HEK293T (cell line): ENCODE data around the gene SLK.

Source experiments
- CTCF ChIA-PET: fragments of 350-600 bp; formaldehyde crosslinking; extraction: SDS; loops from one replicate; lab custom pipeline; 2021; ENCODE audit warnings: antibody characterized with exemption, inconsistent platforms; lab: Yijun Ruan, JAX
- POLR2A ChIA-PET: fragments of 350-600 bp; formaldehyde crosslinking; extraction: SDS; loops from one replicate; lab custom pipeline; 2020; ENCODE audit warnings: antibody characterized with exemption, inconsistent platforms; lab: Yijun Ruan, JAX
- DNase-seq: peaks from one replicate; pipeline ENCODE4 v3.0.0; 2012; ENCODE audit warnings: mixed read lengths; ENCODE audit errors: extremely low spot score
- ARNT ChIP-seq: fragments of 450-650 bp; IDR thresholded peaks from 2 replicates; pipeline ENCODE4 v1.6.1; 2017; ENCODE audit warnings: mild to moderate bottlenecking
- BHLHE40 ChIP-seq: fragments of 450-650 bp; IDR thresholded peaks from 2 replicates; pipeline ENCODE4 v1.6.1; 2016; ENCODE audit warnings: mild to moderate bottlenecking, moderate library complexity, borderline replicate concordance
- CTBP1 ChIP-seq: fragments of 450-650 bp; IDR thresholded peaks from 2 replicates; pipeline ENCODE4 v1.6.1; 2016; ENCODE audit warnings: borderline replicate concordance
- ELF4 ChIP-seq: fragments of 450-650 bp; IDR thresholded peaks from 2 replicates; pipeline ENCODE4 v1.6.1; 2017; ENCODE audit warnings: antibody characterized with exemption
- FOXA1 ChIP-seq: fragments of 450-650 bp; IDR thresholded peaks from 2 replicates; pipeline ENCODE4 v1.6.1; 2016; ENCODE audit warnings: mild to moderate bottlenecking
- FOXK2 ChIP-seq: fragments of 450-650 bp; IDR thresholded peaks from 2 replicates; pipeline ENCODE4 v1.6.1; 2016; ENCODE audit warnings: mild to moderate bottlenecking
- FOXM1 ChIP-seq: fragments of 450-650 bp; IDR thresholded peaks from 2 replicates; pipeline ENCODE4 v1.6.1; 2017; ENCODE audit warnings: mild to moderate bottlenecking, borderline replicate concordance
- HDGF ChIP-seq: fragments of 450-650 bp; IDR thresholded peaks from 2 replicates; pipeline ENCODE4 v1.6.1; 2017; ENCODE audit warnings: antibody characterized with exemption, borderline replicate concordance
- L3MBTL2 ChIP-seq: fragments of 450-650 bp; conservative IDR thresholded peaks from 2 replicates; pipeline ENCODE4 v1.6.1; 2016; ENCODE audit warnings: mild to moderate bottlenecking
- LEF1 ChIP-seq: fragments of 450-650 bp; IDR thresholded peaks from 2 replicates; pipeline ENCODE4 v1.6.1; 2017; ENCODE audit warnings: mild to moderate bottlenecking, borderline replicate concordance
- NFRKB ChIP-seq: fragments of 450-650 bp; IDR thresholded peaks from 2 replicates; pipeline ENCODE4 v1.6.1; 2016; ENCODE audit warnings: mild to moderate bottlenecking, moderate library complexity
- SP1 ChIP-seq: fragments of 450-650 bp; IDR thresholded peaks from 2 replicates; pipeline ENCODE4 v1.6.1; 2017
- SUZ12 ChIP-seq: fragments of 450-650 bp; IDR thresholded peaks from 2 replicates; pipeline ENCODE4 v1.6.1; 2016; ENCODE audit warnings: mild to moderate bottlenecking
- TARDBP ChIP-seq: fragments of 450-650 bp; IDR thresholded peaks from 2 replicates; pipeline ENCODE4 v1.6.1; 2016
- ZNF384 ChIP-seq: fragments of 450-650 bp; IDR thresholded peaks from 2 replicates; pipeline ENCODE4 v1.6.1; 2016
- TF ChIP-seq, protein P1 (sequence below): fragments of 450-650 bp; IDR thresholded peaks from 2 replicates; pipeline ENCODE4 v1.6.1; 2016

SLK gene

DNA sequence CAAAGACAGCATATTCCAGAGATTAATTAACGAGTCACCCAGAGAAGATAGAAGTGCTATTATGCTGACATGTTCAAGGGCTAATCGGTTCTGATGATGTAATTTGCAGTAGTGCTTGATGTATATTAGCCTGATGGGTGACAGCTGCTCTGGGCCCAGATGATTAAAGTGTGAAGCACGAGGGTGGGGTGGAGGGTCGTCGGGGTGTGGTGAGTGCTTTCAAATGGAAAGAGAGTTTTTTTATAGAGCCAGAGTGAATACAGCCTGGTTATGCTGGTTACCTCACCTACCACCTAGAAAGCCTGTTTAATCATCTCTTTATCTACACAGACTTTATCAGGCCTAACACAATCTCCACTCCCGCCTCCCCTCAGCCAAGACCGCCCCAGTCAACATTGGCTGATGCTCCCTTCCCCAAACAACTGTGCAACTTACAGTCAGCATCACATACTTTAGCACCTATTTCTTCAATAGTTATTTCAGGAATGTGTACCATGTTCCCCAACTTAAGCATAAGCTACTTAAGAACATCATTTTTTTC, 37.5 kb upstream of the SLK start:
- POLR2A ChIA-PET = interaction anchor here (1.2 kb wide), 1 partner anchor 12 kb away, joined by 4 read pairs; the partner anchor contains the start of gene STN1
- DNase-seq = no peak
- CTCF ChIA-PET = interaction anchor here (0.6 kb wide), 1 partner anchor 30 kb away, joined by 3 read pairs; no protein-coding TSS in a partner anchor
- TF ChIP-seq ZNF384 = no peak
- TF ChIP-seq L3MBTL2 = no peak
- no peak for TF ChIP-seq SUZ12
- TF ChIP-seq, protein P1, sequence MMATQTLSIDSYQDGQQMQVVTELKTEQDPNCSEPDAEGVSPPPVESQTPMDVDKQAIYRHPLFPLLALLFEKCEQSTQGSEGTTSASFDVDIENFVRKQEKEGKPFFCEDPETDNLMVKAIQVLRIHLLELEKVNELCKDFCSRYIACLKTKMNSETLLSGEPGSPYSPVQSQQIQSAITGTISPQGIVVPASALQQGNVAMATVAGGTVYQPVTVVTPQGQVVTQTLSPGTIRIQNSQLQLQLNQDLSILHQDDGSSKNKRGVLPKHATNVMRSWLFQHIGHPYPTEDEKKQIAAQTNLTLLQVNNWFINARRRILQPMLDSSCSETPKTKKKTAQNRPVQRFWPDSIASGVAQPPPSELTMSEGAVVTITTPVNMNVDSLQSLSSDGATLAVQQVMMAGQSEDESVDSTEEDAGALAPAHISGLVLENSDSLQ = no peak
- no peak for TF ChIP-seq ARNT
- TF ChIP-seq ELF4 = no peak
- TF ChIP-seq SP1 = no peak
- TF ChIP-seq TARDBP = no peak

DNA sequence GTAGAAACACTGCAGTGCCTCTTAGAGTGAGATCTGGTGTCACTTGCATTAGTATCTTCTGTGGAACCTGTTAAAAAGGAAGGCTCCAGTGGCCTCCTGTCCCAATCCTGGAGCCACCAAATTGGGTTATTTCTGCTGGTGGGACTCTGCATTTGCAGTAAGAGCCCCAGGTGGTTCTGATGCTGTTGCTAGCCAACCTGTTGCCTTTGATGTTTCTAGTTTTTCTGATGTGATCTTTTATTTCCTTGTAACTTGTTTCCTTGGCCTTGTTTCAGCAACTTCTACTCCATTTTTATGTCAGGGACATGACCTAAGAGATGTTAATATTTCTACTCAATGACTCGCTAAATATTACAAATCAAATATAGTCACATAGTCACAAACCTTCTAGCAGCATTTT, 36.5 kb upstream of the SLK start:
- CTCF ChIA-PET = no interaction called here
- DNase-seq = no peak
- TF ChIP-seq FOXM1 (no peak), FOXK2 (no peak), LEF1 (no peak), CTBP1 (no peak), SP1 (no peak), ELF4 (no peak), ARNT (no peak), BHLHE40 (no peak), HDGF (no peak), NFRKB (no peak), ZNF384 (no peak), TARDBP (no peak), SUZ12 (no peak)
- TF ChIP-seq, protein P1 = no peak
- POLR2A ChIA-PET = no interaction called here

DNA sequence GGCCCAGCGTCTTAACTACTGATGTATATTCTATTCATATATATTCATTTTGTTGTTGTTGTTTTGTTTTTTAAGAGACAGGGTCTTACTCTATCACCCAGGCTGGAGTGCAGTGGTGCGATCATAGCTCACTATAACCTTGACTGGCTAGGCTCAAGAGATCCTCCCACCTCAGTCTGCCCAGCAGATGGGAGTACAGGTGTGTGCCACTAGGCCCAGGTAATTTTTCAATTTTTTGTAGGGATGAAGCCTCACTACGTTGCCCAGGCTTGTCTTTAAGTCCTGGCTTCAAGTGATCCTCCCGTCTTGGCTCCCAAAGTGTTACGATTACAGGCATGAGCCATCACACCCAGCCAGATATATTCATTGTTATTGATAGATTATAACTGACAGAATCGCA, 36.1 kb upstream of the SLK start:
- CTCF ChIA-PET = no interaction called here
- POLR2A ChIA-PET = interaction anchor here (1.3 kb wide), 1 partner anchor 191 kb away, joined by 5 read pairs; the partner anchor contains the start of gene SFR1
- no peak for TF ChIP-seq L3MBTL2
- no peak for TF ChIP-seq ZNF384
- no peak for TF ChIP-seq CTBP1
- TF ChIP-seq SP1 = no peak
- no peak for TF ChIP-seq ELF4
- TF ChIP-seq FOXA1 = no peak
- TF ChIP-seq ARNT = no peak
- no peak for TF ChIP-seq HDGF
- no peak for TF ChIP-seq LEF1
- no peak for DNase-seq

DNA sequence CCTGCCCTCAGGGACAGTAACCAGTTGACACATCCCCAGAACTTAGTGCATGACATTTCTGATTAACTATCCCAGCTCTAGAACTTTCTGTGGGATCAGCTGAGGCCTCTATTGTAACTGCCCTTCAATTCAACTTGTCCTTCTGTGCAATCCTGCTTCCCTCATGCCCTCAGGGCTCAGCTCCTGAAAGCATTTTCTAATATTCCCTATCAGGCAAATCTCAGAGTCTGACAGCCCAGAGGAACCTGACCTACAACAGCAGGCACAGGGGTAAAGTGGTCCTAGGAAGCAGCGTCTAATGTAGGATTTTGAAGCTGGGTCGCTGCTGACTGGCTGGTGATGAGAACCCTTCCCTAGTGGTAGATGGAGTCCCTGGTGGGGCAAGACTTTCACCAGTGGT, 35.3 kb upstream of the SLK start:
- TF ChIP-seq SP1 (no peak), FOXA1 (no peak), L3MBTL2 (no peak), FOXK2 (no peak), CTBP1 (no peak)

DNA sequence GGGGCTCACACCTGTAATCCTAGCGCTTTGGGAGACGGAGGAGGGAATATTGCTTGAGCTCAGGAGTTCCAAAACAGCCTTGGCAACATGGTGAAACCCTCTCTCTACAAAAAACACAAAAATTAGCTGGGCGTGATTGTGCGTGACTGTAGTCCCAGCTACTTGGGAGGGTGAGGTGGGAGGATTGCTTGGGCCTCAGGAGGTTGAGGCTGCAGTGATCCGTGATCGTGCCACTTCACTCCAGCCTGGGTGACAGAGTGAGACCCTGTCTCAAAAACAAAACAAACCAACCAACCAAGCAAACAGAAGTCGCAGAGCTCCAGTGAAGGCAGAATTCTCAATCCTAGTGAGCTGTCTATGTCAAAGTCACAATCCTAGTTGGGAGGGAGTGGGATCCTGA, 34.7 kb upstream of the SLK start:
- POLR2A ChIA-PET = interaction anchor here (1.3 kb wide), 1 partner anchor 190 kb away, joined by 5 read pairs; the partner anchor contains the start of gene SFR1
- TF ChIP-seq TARDBP = no peak
- no peak for TF ChIP-seq SP1
- no peak for TF ChIP-seq ZNF384
- TF ChIP-seq CTBP1 = no peak
- TF ChIP-seq FOXA1 = no peak
- no peak for TF ChIP-seq FOXM1
- TF ChIP-seq FOXK2 = no peak
- no peak for TF ChIP-seq NFRKB
- TF ChIP-seq SUZ12 = no peak
- no peak for TF ChIP-seq ELF4
- TF ChIP-seq, protein P1 = no peak
- TF ChIP-seq ARNT = no peak
- TF ChIP-seq L3MBTL2 = no peak
- no peak for TF ChIP-seq HDGF
- no peak for TF ChIP-seq LEF1
- TF ChIP-seq BHLHE40 = no peak
- DNase-seq = no peak
- CTCF ChIA-PET = no interaction called here

More for the DNA sequence above, 35.3 kb upstream of the SLK start:
- POLR2A ChIA-PET = interaction anchor here (1.3 kb wide), 1 partner anchor 190 kb away, joined by 5 read pairs; the partner anchor contains the start of gene SFR1
- CTCF ChIA-PET = no interaction called here
- DNase-seq = no peak

DNA sequence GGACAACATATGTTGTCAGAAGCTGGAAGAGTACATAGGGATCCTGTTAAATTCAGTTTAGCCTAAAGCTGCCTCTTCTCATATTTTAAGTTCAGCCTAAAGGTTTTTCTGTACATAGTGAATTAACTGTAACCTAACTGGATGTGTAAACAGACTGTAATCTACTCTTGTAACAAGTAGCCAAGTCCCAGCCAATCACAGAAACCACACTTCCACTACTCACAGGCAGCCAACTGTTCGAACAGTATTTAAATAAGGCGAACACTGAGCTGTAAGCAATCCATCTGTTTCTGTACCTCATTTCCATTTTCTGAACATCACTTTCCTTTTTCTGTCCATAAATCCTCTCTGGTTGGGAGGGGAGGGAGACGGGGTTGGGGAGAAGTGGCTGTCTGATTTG, 34.0 kb upstream of the SLK start:
- no peak for TF ChIP-seq ZNF384
- no peak for TF ChIP-seq FOXM1
- TF ChIP-seq TARDBP = no peak
- TF ChIP-seq HDGF = no peak
- TF ChIP-seq BHLHE40 = no peak
- no peak for TF ChIP-seq FOXK2
- ChIA-PET POLR2A (no interaction called here), CTCF (no interaction called here)
- DNase-seq = no peak

DNA sequence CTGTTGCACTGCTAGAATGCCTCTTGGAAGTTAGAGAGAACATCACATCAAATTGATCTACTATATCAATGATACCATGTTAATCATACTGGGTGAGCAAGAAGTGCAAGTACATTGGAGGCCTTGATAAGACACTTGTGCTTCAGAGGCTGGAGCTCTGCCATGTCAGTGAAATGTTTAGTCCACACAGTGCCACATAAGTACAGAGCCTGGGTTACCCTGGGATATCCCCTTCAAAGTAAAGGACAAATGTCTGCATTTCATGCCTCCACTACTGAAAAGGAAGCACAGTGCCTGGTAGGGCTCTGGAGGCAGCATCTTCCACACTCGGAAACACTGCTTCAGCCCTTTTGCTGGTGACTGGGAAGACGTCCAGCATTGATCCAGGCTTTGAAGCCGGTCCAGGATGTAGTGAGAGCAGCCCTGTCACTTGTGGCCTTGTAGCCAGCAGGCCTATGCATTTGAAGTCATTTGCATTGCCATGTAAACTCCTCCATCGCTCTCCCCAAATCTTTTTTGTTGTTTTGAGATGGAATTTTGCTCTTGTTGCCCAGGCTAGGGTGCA, 33.3 kb upstream of the SLK start:
- TF ChIP-seq TARDBP (no peak), NFRKB (no peak), ZNF384 (no peak), L3MBTL2 (no peak), SP1 (no peak), ELF4 (no peak), FOXA1 (no peak), HDGF (no peak), FOXM1 (no peak), FOXK2 (no peak), ARNT (no peak), CTBP1 (no peak), SUZ12 (no peak), LEF1 (no peak), BHLHE40 (no peak)
- TF ChIP-seq, protein P1 = no peak
- POLR2A ChIA-PET = no interaction called here
- no peak for DNase-seq
- CTCF ChIA-PET = no interaction called here
